Measurements from ENCODE around the gene RIMS3.

The RIMS3 gene

GRCh38 chr1:40691538-40692428, 26.3 kb upstream of the RIMS3 start, which contains the start of gene NFYC:
Gene NFYC (plus strand): TSS chr1:40691704. CDS start chr1:40738844, 47,140 bp downstream.
- peak; percentile 96 for DNase-seq

GRCh38 chr1:40690771-40691537, 25.5 kb upstream of the RIMS3 start:
- no peak for DNase-seq

- no peak for DNase-seq
Measured at GRCh38 chr1:40689737-40690136, 24.3 kb upstream of the RIMS3 start.

- no peak for DNase-seq
Measured at GRCh38 chr1:40687661-40688060, 22.2 kb upstream of the RIMS3 start.

- no peak for DNase-seq
Measured at GRCh38 chr1:40687059-40687458, 21.6 kb upstream of the RIMS3 start.

- no peak for DNase-seq
Measured at GRCh38 chr1:40684669-40685068, 19.2 kb upstream of the RIMS3 start.

GRCh38 chr1:40679165-40679953, 13.9 kb upstream of the RIMS3 start:
- no peak for DNase-seq

- DNase-seq, result no peak
Measured at GRCh38 chr1:40676501-40676900, 11.0 kb upstream of the RIMS3 start.

GRCh38 chr1:40673452-40673851, 8.0 kb upstream of the RIMS3 start:
- no peak for DNase-seq

GRCh38 chr1:40668769-40669525, 3.5 kb upstream of the RIMS3 start:
- DNase-seq, result peak; percentile 86

GRCh38 chr1:40664791-40665190, 691 bp downstream of the RIMS3 start:
- no peak for DNase-seq

GRCh38 chr1:40664167-40664537, 1.3 kb downstream of the RIMS3 start:
- DNase-seq, result no peak

- DNase-seq, result no peak
Measured at GRCh38 chr1:40663324-40664166, 1.9 kb downstream of the RIMS3 start.

- peak; percentile 15 for DNase-seq
Measured at GRCh38 chr1:40662864-40663263, 2.6 kb downstream of the RIMS3 start.

GRCh38 chr1:40662151-40662550, 3.3 kb downstream of the RIMS3 start:
- DNase-seq, result no peak

- no peak for DNase-seq
Measured at GRCh38 chr1:40661678-40662077, 3.8 kb downstream of the RIMS3 start.

GRCh38 chr1:40659649-40659947, 5.9 kb downstream of the RIMS3 start:
- DNase-seq, result no peak

GRCh38 chr1:40658751-40659648, 6.5 kb downstream of the RIMS3 start:
- no peak for DNase-seq

- no peak for DNase-seq
Measured at GRCh38 chr1:40657046-40657445, 8.4 kb downstream of the RIMS3 start.

- DNase-seq, result no peak
Measured at GRCh38 chr1:40653851-40654537, 11.5 kb downstream of the RIMS3 start.
